Stomach (tissue), 9 donors: ENCODE data around the gene EPOP. TPM values are rescaled to one million over a fixed set of nuclear protein-coding genes. Genes with fewer than 3 reads are reported as not detected.
"Not testable (repeated sequence)": the region's sequence is repeated elsewhere in the genome, so short reads cannot be mapped to it uniquely, and the experiment has no call there.

Experiments
- DNase-seq, 2 donors: peaks; one replicate each; pipeline versions ENCODE4 v3.0.0 to v3.0.0-alpha.2; 2013 to 2019
- H3K27ac ChIP-seq, 5 donors: fragments of 200-600 bp in 4 of 5; sonication (generic) in 4 of 5; one replicate each; pipeline ENCODE4 v1.5.1; 2013 to 2019; ENCODE audit warnings: mild to moderate bottlenecking in 1 of 5, moderate library complexity in 1 of 5
- H3K27me3 ChIP-seq, 3 donors: fragments of 200-600 bp; sonication (generic); one replicate each; pipeline ENCODE4 v1.5.1; 2017 to 2019; ENCODE audit warnings: mixed run types in 1 of 3
- H3K36me3 ChIP-seq, 4 donors: fragments of 200-600 bp; sonication (generic); 1 replicate in 3 of 4; 2 replicates in 1 of 4; pipeline ENCODE4 v1.5.1; 2016 to 2019
- H3K4me1 ChIP-seq, 4 donors: fragments of 200-600 bp; sonication (generic); one replicate each; pipeline ENCODE4 v1.5.1; 2016 to 2019
- H3K4me3 ChIP-seq, 4 donors: fragments of 200-600 bp; sonication (generic) in 3 of 4; one replicate each; pipeline ENCODE4 v1.5.1; 2016 to 2019; ENCODE audit warnings: mild to moderate bottlenecking in 1 of 4
- H3K9me3 ChIP-seq, 4 donors: fragments of 200-600 bp; sonication (generic); one replicate each; pipeline ENCODE4 v1.5.1; 2016 to 2019
- CTCF ChIP-seq, 7 experiments: fragments of 450-650 bp in 4 of 7; fragments of 200-600 bp in 3 of 7; sonication (generic) in 3 of 7; IDR thresholded peaks; one replicate each; pipeline ENCODE4 v1.5.1; 2016 to 2019; ENCODE audit warnings: antibody characterized with exemption in 7 of 7, control low read depth in 2 of 7, mild to moderate bottlenecking in 1 of 7
- EP300 ChIP-seq: sonication (generic); formaldehyde crosslinking; IDR thresholded peaks from one replicate; pipeline ENCODE4 v1.6.1; 2017; ENCODE audit warnings: antibody characterized with exemption
- POLR2A ChIP-seq, 4 donors: fragments of 450-650 bp; IDR thresholded peaks; one replicate each; pipeline ENCODE4 v1.6.1; 2016; ENCODE audit warnings: antibody characterized with exemption in 4 of 4, control low read depth in 2 of 4, mild to moderate bottlenecking in 1 of 4, moderate library complexity in 1 of 4
- POLR2AphosphoS5 ChIP-seq, 3 donors: sonication (generic); formaldehyde crosslinking; IDR thresholded peaks; one replicate each; pipeline ENCODE4 v1.6.1; 2016; ENCODE audit warnings: antibody characterized with exemption in 3 of 3
- WGBS, 5 donors: extraction: QIAGEN DNeasy Blood & Tissue Kit in 3 of 5; methylation state at CpG; one replicate each; pipeline versions ENCODE4 v1.1.5 to v1.1.7; 2013 to 2018; 5-methylcytosine and 5-hydroxymethylcytosine counted together
- intact Hi-C: fragments of 100-400 bp; cut with DNase I; formaldehyde crosslinking; loops from one replicate; pipeline ENCODE4 v1.15.1; 2023; ENCODE audit warnings: low total_unique reads
- polyA plus RNA-seq, 3 donors: library from polyadenylated mRNA; stranded (reverse); fragments of 200-250 nt; gene quantifications; one replicate each; pipeline ENCODE4 v1.2.3, GENCODE V29; 2013
- total RNA-seq, 5 donors: library from RNA; depleted of rRNA; stranded (reverse); fragments of >200 nt; gene quantifications; one replicate each; pipeline versions ENCODE4 v1.1.0 to v1.2.3, GENCODE V29; 2014 to 2016
- donor health status: healthy with polysubstance abuse.
- donor health status: Bipolar disorder and iron deficiency.
- donor health status: healthy.

EPOP gene
- total and polyA plus RNA-seq, 8 donors = under 0.01 to 1.5 (median 0.61) TPM; not detected in 1

- no peaks in the 10 kb centered on the region for H3K9me3 ChIP-seq
- 81 to 91% (median 85%) methylated on average over 5 of the region's 5 CpGs for WGBS, 5 donors
- no peak overlapping the region for H3K4me3 ChIP-seq
- no peaks in the 10 kb centered on the region for H3K36me3 ChIP-seq
- no peak for TF ChIP-seq CTCF (IDR thresholded peaks at IDR 0.05)
- no peak for TF ChIP-seq EP300
- TF ChIP-seq POLR2A (IDR thresholded peaks at IDR 0.05) = no peak
- TF ChIP-seq POLR2AphosphoS5 (IDR thresholded peaks at IDR 0.05) = no peak
- H3K27me3 ChIP-seq = peaks cover 3 to 51% (median 20%) of the 10 kb centered on the region in 3 donors
- intact Hi-C loops = no loop called here
- no peak for DNase-seq
- H3K4me1 ChIP-seq = peaks cover 0 to under 1% (median 0%) of the 10 kb centered on the region in 4 donors
- H3K27ac ChIP-seq = no peak overlapping the region
Measured at GRCh38 chr17:38653679-38654078, 21.1 kb downstream of the EPOP start.

- no peak for DNase-seq
- WGBS, 5 donors = 78 to 94% (median 88%) methylated on average over 1 of the region's 1 CpG
- H3K27ac ChIP-seq = no peak overlapping the region
- H3K9me3 ChIP-seq = no peaks in the 10 kb centered on the region
- TF ChIP-seq EP300 (no peak), POLR2A (IDR thresholded peaks at IDR 0.05) (no peak), CTCF (IDR thresholded peaks at IDR 0.05) (no peak), POLR2AphosphoS5 (IDR thresholded peaks at IDR 0.05) (no peak)
- H3K4me3 ChIP-seq = no peak overlapping the region
- intact Hi-C loops = no loop called here
- no peaks in the 10 kb centered on the region for H3K4me1 ChIP-seq
- peaks cover 3 to 46% (median 18%) of the 10 kb centered on the region in 3 donors for H3K27me3 ChIP-seq
- no peaks in the 10 kb centered on the region for H3K36me3 ChIP-seq
Measured at GRCh38 chr17:38653230-38653629, 21.5 kb downstream of the EPOP start.

- H3K36me3 ChIP-seq, H3K4me1 ChIP-seq, H3K9me3 ChIP-seq, intact Hi-C loops, H3K4me3 ChIP-seq, H3K27ac ChIP-seq: not testable (repeated sequence)
- WGBS, 5 donors = 80 to 92% (median 91%) methylated on average over 11 of the region's 11 CpGs
- peaks cover 0 to 28% (median 18%) of the 10 kb centered on the region in 3 donors for H3K27me3 ChIP-seq
- peak in 1 of 2 donors; percentile 11 for DNase-seq
Measured at GRCh38 chr17:38650653-38651173, 24.0 kb downstream of the EPOP start.

GRCh38 chr17:38637951-38638350, 36.8 kb downstream of the EPOP start:
- Histone ChIP-seq H3K4me1 (no peaks in the 10 kb centered on the region), H3K27me3 (peaks cover 0 to 22% (median 0%) of the 10 kb centered on the region in 3 donors), H3K36me3 (no peaks in the 10 kb centered on the region), H3K4me3 (no peak overlapping the region), H3K27ac (no peak overlapping the region), H3K9me3 (no peaks in the 10 kb centered on the region)
- intact Hi-C loops = no loop called here
- TF ChIP-seq POLR2A (IDR thresholded peaks at IDR 0.05) (no peak), EP300 (no peak), POLR2AphosphoS5 (IDR thresholded peaks at IDR 0.05) (no peak), CTCF (IDR thresholded peaks at IDR 0.05) (no peak)
- DNase-seq = no peak
- 77 to 90% (median 86%) methylated on average over 4 of the region's 4 CpGs for WGBS, 5 donors

- no peak overlapping the region for H3K4me3 ChIP-seq
- no peaks in the 10 kb centered on the region for H3K36me3 ChIP-seq
- no peak for TF ChIP-seq CTCF (IDR thresholded peaks at IDR 0.05)
- no peak for TF ChIP-seq EP300
- TF ChIP-seq POLR2AphosphoS5 (IDR thresholded peaks at IDR 0.05) = no peak
- peaks cover 0 to 18% (median 0%) of the 10 kb centered on the region in 3 donors for H3K27me3 ChIP-seq
- H3K27ac ChIP-seq = no peak overlapping the region
- no peak for DNase-seq
- H3K9me3 ChIP-seq = no peaks in the 10 kb centered on the region
- H3K4me1 ChIP-seq = no peaks in the 10 kb centered on the region
- WGBS, 5 donors = 45 to 63% (median 58%) methylated on average over 9 of the region's 9 CpGs
- intact Hi-C loops = no loop called here
Measured at GRCh38 chr17:38636054-38636453, 38.7 kb downstream of the EPOP start.
